Activated CD8-positive, alpha-beta T cell treated with anti-CD3 and anti-CD28 coated beads for 36 hours (primary cell): ENCODE results near the gene MTX1. TPM values are rescaled to one million over a fixed set of nuclear protein-coding genes. Genes with fewer than 3 reads are reported as not detected.
"Not testable (repeated sequence)": the region's sequence is repeated elsewhere in the genome, so short reads cannot be mapped to it uniquely, and the experiment has no call there.

ENCODE experiments used
- ATAC-seq: fragments of 200-7000 bp; cut with Tn5 transposase; one replicate; pipeline ENCODE4 v1.10.0; 2021; ENCODE audit warnings: mild to moderate bottlenecking, moderate library complexity
- CTCF ChIA-PET: fragments of 350-600 bp; sonication (Branson Sonifier 250); formaldehyde crosslinking; loops from one replicate; lab custom pipeline; 2021; ENCODE audit warnings: antibody characterized with exemption; lab: Charles Lee
- POLR2A ChIA-PET: fragments of 350-600 bp; sonication (Branson Sonifier 250); formaldehyde crosslinking; loops from one replicate; lab custom pipeline; 2021; ENCODE audit warnings: antibody characterized with exemption; lab: Charles Lee
- DNase-seq: peaks from one replicate; pipeline ENCODE4 v3.0.0-alpha.2; 2020
- H3K27ac Mint-ChIP-seq: one replicate; pipeline ENCODE4 v1.8.0; 2021; ENCODE audit warnings: mild to moderate bottlenecking, mixed read lengths
- H3K27me3 Mint-ChIP-seq: one replicate; pipeline ENCODE4 v1.8.0; 2021; ENCODE audit warnings: mixed read lengths
- H3K36me3 Mint-ChIP-seq: one replicate; pipeline ENCODE4 v1.8.0; 2021; ENCODE audit warnings: low read depth, mixed read lengths
- H3K4me1 Mint-ChIP-seq: one replicate; pipeline ENCODE4 v1.8.0; 2021; ENCODE audit warnings: low read depth, mixed read lengths
- H3K4me3 Mint-ChIP-seq: one replicate; pipeline ENCODE4 v1.8.0; 2021; ENCODE audit warnings: mild to moderate bottlenecking, moderate library complexity, mixed read lengths
- H3K9me3 Mint-ChIP-seq: one replicate; pipeline ENCODE4 v1.8.0; 2021; ENCODE audit warnings: mixed read lengths
- intact Hi-C: fragments of 100-400 bp; cut with micrococcal nuclease; formaldehyde crosslinking; loops from one replicate; pipeline ENCODE4 v1.10.0; 2022
- total RNA-seq, 2 experiments: library from RNA; stranded (reverse); gene quantifications; one replicate each; pipeline ENCODE4 v1.2.3, GENCODE V29; 2021
- TF ChIP-seq, protein P1 (sequence below): fragments of 200-600 bp; IDR thresholded peaks from one replicate; pipeline ENCODE4 v1.8.0; 2022; ENCODE audit warnings: antibody characterized with exemption, mild to moderate bottlenecking

Gene MTX1
- total RNA-seq, 2 experiments from 2014 or later = 59.2 to 61.0 TPM

DNA sequence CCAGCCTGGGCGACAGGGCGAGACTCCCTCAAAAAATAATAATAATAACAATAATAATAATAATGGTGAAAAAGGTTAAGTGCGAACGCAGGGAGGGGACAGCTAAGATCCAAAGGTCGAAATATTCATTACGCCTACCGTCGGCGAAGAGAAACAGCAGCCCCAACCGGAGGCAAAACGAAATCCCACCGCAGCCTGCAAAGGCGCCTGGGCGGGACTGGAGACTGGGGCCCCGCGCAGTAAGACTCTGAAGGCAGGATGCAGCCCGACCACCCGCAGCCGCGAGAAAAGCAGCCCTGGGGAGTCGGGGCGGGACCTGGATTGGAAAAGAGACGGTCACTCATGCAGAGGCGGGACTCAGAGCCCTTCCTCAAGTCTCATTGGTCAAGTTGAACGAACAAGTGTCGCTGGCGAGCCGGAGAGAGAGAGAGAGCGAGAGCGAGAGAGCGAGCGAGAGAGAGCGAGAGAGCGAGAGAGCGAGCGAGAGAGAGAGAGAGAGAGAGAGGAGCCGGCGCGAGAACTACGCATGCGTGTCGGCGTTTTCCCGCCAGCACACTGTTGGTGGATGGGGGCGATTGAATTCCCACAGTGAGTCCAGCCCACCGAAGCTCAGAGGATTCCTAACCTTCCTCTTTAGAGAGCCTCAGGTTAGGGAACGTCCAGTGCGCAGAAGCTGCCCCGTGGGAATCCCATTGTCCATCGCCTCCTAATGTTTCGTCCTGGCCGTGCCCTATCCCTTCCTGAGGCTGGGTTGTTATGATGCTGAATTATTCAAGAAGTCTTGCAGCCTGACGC, 36.1 kb downstream of the MTX1 start:
- no peaks in the 10 kb centered on the region for H3K9me3 Mint-ChIP-seq
- peaks cover 41% of the 10 kb centered on the region for H3K4me1 Mint-ChIP-seq
- H3K27ac Mint-ChIP-seq = peak overlapping the region; percentile 95
- intact Hi-C loops = loop anchor here (5.0 kb wide), 1 partner anchor 37 kb away; the partner anchor contains the start of genes MTX1 and THBS3
- peak overlapping the region; percentile 71 for H3K4me3 Mint-ChIP-seq
- ChIA-PET POLR2A (interaction anchor here (0.6 to 3.7 kb wide), 29 partner anchors 9 to 501 kb away, joined by 3 to 33 read pairs (median 4); partner anchors contain the start of genes CLK2, KRTCAP2, MTX1 and SCAMP3), CTCF (interaction anchor here (0.7 to 2.5 kb wide), 12 partner anchors 8 to 154 kb away, joined by 3 to 18 read pairs (median 4); partner anchors contain the start of genes KRTCAP2, MTX1 and THBS3)
- ATAC-seq (peak; percentile 97), DNase-seq (peak; percentile 100)
- H3K36me3 Mint-ChIP-seq = peaks cover 22% of the 10 kb centered on the region
- TF ChIP-seq, protein P1, sequence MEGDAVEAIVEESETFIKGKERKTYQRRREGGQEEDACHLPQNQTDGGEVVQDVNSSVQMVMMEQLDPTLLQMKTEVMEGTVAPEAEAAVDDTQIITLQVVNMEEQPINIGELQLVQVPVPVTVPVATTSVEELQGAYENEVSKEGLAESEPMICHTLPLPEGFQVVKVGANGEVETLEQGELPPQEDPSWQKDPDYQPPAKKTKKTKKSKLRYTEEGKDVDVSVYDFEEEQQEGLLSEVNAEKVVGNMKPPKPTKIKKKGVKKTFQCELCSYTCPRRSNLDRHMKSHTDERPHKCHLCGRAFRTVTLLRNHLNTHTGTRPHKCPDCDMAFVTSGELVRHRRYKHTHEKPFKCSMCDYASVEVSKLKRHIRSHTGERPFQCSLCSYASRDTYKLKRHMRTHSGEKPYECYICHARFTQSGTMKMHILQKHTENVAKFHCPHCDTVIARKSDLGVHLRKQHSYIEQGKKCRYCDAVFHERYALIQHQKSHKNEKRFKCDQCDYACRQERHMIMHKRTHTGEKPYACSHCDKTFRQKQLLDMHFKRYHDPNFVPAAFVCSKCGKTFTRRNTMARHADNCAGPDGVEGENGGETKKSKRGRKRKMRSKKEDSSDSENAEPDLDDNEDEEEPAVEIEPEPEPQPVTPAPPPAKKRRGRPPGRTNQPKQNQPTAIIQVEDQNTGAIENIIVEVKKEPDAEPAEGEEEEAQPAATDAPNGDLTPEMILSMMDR = peak; percentile 39
- peaks cover 2% of the 10 kb centered on the region for H3K27me3 Mint-ChIP-seq

DNA sequence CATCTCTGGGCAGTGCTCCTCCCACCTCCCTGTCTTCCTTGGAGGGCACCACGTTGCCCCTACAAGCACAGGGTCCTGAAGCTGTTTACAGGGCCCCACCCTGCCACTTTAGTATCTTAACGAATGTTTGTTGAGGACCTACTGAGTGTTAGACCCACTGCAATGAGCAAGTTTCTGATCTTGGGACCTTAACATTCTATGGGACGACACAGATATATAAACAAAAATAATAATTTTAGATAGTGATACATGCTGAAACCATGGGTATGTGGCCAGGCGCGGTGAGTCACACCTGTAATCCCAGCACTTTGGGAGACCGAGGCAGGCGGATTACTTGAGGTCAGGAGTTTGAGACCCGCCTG, 36.6 kb downstream of the MTX1 start:
- H3K27ac Mint-ChIP-seq = peak overlapping the region; percentile 95
- peaks cover 2% of the 10 kb centered on the region for H3K27me3 Mint-ChIP-seq
- DNase-seq (no peak), ATAC-seq (no peak)
- TF ChIP-seq, protein P1 = no peak
- intact Hi-C loops = no loop called here
- ChIA-PET POLR2A (interaction anchor here (0.6 to 3.7 kb wide), 17 partner anchors 9 to 448 kb away, joined by 3 to 33 read pairs (median 4); partner anchors contain the start of genes MTX1, SCAMP3 and THBS3), CTCF (interaction anchor here (0.7 to 2.5 kb wide), 7 partner anchors 12 to 154 kb away, joined by 3 to 18 read pairs (median 3); partner anchors contain the start of genes MTX1 and THBS3)
- H3K9me3 Mint-ChIP-seq = no peaks in the 10 kb centered on the region
- peak overlapping the region; percentile 71 for H3K4me3 Mint-ChIP-seq
- H3K4me1 Mint-ChIP-seq = peaks cover 41% of the 10 kb centered on the region
- H3K36me3 Mint-ChIP-seq = peaks cover 22% of the 10 kb centered on the region

DNA sequence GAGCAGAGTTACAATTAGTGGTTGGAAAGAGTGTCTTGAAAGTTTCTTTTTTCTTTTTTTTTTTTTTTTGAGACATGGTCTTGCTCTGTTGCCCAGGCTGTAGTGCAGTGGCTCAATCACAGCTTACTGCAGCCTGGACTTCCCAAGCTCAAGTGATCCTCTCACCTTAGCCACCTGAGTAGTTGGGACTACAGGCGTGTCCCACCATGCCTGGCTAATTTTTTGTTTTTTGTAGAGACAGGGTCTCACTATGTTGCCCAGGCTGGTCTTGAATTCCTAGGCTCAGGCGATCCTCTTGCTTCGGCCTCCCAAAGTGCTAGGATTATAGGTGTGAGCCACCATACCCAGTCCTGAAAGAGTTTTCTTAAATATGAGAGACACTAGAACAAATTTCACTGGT, 38.3 kb downstream of the MTX1 start:
- ChIA-PET CTCF (interaction anchor here (0.7 to 6.9 kb wide), 6 partner anchors 11 to 76 kb away, joined by 3 to 232 read pairs (median 42); partner anchors contain the start of genes CLK2, FDPS, RUSC1 and SCAMP3), POLR2A (interaction anchor here (0.8 to 1.5 kb wide), 2 partner anchors 21 to 54 kb away, joined by 3 read pairs; no protein-coding TSS in a partner anchor)
- H3K27me3 Mint-ChIP-seq = not testable (repeated sequence)

DNA sequence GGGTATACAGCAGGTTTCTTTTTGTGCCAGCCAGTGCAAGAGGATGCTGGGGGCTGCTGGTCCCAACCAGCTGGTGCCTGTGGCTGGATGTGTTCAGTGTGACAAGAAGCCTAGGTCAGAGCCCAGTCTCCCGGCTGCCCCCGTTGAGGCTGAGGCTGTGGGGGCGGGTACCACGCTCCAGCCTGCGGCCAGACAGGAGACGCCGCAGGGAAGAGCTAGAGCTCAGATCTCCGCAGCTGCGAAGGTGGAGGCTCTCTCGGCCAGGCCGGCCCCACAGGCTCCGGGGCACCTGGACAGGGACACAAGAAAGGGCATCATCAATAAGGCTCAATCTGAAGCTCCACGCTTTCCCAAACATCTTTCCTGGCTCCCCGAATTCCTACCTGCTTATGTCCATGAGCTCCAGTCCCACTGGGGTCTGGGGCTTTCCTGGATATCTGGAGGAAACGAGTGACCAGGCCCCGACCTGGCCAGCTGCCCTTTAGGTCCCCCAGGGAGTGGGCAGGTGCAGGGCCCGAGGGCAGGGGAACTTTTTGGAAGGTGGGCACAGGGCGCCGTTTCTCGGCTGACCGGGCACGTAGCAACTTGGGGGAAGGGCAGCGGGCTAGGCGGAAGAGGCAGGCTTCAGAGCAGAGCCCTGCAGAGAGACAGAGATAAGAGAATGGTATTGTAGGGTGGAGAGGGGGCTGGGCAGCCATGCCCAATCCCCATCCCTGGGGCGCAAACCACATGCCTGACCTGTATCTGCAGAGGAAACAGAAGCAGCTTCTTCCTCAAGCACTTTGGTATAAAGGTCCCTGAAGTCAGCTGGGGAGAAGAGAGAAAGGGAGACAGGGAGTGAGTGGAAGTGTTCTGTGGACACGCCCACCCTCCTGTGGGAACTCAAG, 39.4 kb downstream of the MTX1 start:
- peaks cover 19% of the 10 kb centered on the region for H3K36me3 Mint-ChIP-seq

More for the DNA sequence above, 38.3 kb downstream of the MTX1 start:
- DNase-seq, H3K9me3 Mint-ChIP-seq, ATAC-seq, H3K27ac Mint-ChIP-seq, intact Hi-C loops, H3K4me3 Mint-ChIP-seq: not testable (repeated sequence)
- Mint-ChIP-seq H3K36me3 (peaks cover 19% of the 10 kb centered on the region), H3K4me1 (peaks cover 31% of the 10 kb centered on the region)

More for the DNA sequence above, 39.4 kb downstream of the MTX1 start:
- ChIA-PET POLR2A (interaction anchor here (0.6 to 1.9 kb wide), 3 partner anchors 22 to 54 kb away, joined by 3 to 4 read pairs (median 3); no protein-coding TSS in a partner anchor), CTCF (interaction anchor here (0.7 to 6.9 kb wide), 6 partner anchors 10 to 80 kb away, joined by 3 to 232 read pairs (median 52); partner anchors contain the start of genes CLK2, FDPS, RUSC1 and SCAMP3)
- TF ChIP-seq, protein P1 = no peak
- ATAC-seq (no peak), DNase-seq (no peak)
- no peaks in the 10 kb centered on the region for H3K9me3 Mint-ChIP-seq
- peaks cover 2% of the 10 kb centered on the region for H3K27me3 Mint-ChIP-seq
- H3K4me3 Mint-ChIP-seq = no peak overlapping the region
- H3K4me1 Mint-ChIP-seq = peaks cover 23% of the 10 kb centered on the region
- intact Hi-C loops = no loop called here
- no peak overlapping the region for H3K27ac Mint-ChIP-seq
